ENCODE results near the gene PAPLN. TPM values are rescaled to one million over a fixed set of nuclear protein-coding genes. Genes with fewer than 3 reads are reported as not detected.

PAPLN gene
- total and polyA plus RNA-seq, 3 experiments from 2014 or later = 0.18 to 0.31 (median 0.23) TPM

GRCh38 chr14:73220634-73221033, 16.7 kb upstream of the PAPLN start:
- Mint-ChIP-seq H3K4me1 (no peaks in the 10 kb centered on the region), H3K4me3 (no peak overlapping the region), H3K27me3 (no peaks in the 10 kb centered on the region), H3K27ac (peak overlapping the region in 3 of 8 donors; percentile 15 to 38 (median 31)), H3K36me3 (peaks cover 4 to 81% (median 32%) of the 10 kb centered on the region in 3 donors), H3K9me3 (no peaks in the 10 kb centered on the region)
- Histone ChIP-seq H3K36me3 (ENCODE audit: insufficient read depth, low read length) (peaks cover 25% of the 10 kb centered on the region), H3K4me1 (ENCODE audit: insufficient read depth, low read length) (no peaks in the 10 kb centered on the region), H3K27me3 (ENCODE audit: insufficient read depth, low read length, poor library complexity, severe bottlenecking) (no peaks in the 10 kb centered on the region), H3K27ac (ENCODE audit: low read depth, low read length) (no peak overlapping the region), H3K9me3 (ENCODE audit: low read length) (no peaks in the 10 kb centered on the region), H3K4me3 (ENCODE audit: low read length) (no peak overlapping the region)
- ChIA-PET CTCF (interaction anchor here (0.8 kb wide), 1 partner anchor 9 kb away, joined by 3 read pairs; no protein-coding TSS in a partner anchor), POLR2A (no interaction called here)
- no peak for DNase-seq

GRCh38 chr14:73221945-73222344, 15.4 kb upstream of the PAPLN start:
- Mint-ChIP-seq H3K36me3 (peaks cover 4 to 79% (median 38%) of the 10 kb centered on the region in 3 donors), H3K9me3 (no peaks in the 10 kb centered on the region), H3K27ac (peak overlapping the region in 1 of 8 donors; percentile 9), H3K4me1 (no peaks in the 10 kb centered on the region), H3K4me3 (no peak overlapping the region), H3K27me3 (no peaks in the 10 kb centered on the region)
- ChIA-PET POLR2A (no interaction called here), CTCF (no interaction called here)
- Histone ChIP-seq H3K27me3 (ENCODE audit: insufficient read depth, low read length, poor library complexity, severe bottlenecking) (no peaks in the 10 kb centered on the region), H3K9me3 (ENCODE audit: low read length) (no peaks in the 10 kb centered on the region), H3K36me3 (ENCODE audit: insufficient read depth, low read length) (peaks cover 23% of the 10 kb centered on the region), H3K4me3 (ENCODE audit: low read length) (no peak overlapping the region), H3K27ac (ENCODE audit: low read depth, low read length) (no peak overlapping the region), H3K4me1 (ENCODE audit: insufficient read depth, low read length) (no peaks in the 10 kb centered on the region)
- no peak for DNase-seq

- Histone ChIP-seq H3K4me3 (ENCODE audit: low read length) (no peak overlapping the region), H3K27me3 (ENCODE audit: insufficient read depth, low read length, poor library complexity, severe bottlenecking) (no peaks in the 10 kb centered on the region), H3K27ac (ENCODE audit: low read depth, low read length) (no peak overlapping the region), H3K9me3 (ENCODE audit: low read length) (no peaks in the 10 kb centered on the region), H3K4me1 (ENCODE audit: insufficient read depth, low read length) (no peaks in the 10 kb centered on the region), H3K36me3 (ENCODE audit: insufficient read depth, low read length) (peaks cover 18% of the 10 kb centered on the region)
- no peak for DNase-seq
- H3K36me3 Mint-ChIP-seq = peaks cover 4 to 77% (median 35%) of the 10 kb centered on the region in 3 donors
- ChIA-PET POLR2A (interaction anchor here (0.6 kb wide), 1 partner anchor 56 kb away, joined by 6 read pairs; no protein-coding TSS in a partner anchor), CTCF (no interaction called here)
- no peaks in the 10 kb centered on the region for H3K27me3 Mint-ChIP-seq
- H3K27ac Mint-ChIP-seq = peak overlapping the region in 2 of 8 donors; percentile 51 to 61
- no peaks in the 10 kb centered on the region for H3K4me1 Mint-ChIP-seq
- H3K9me3 Mint-ChIP-seq = no peaks in the 10 kb centered on the region
- no peak overlapping the region for H3K4me3 Mint-ChIP-seq
Measured at GRCh38 chr14:73223049-73223448, 14.3 kb upstream of the PAPLN start.

GRCh38 chr14:73225496-73225895, 11.8 kb upstream of the PAPLN start:
- H3K9me3 ChIP-seq (ENCODE audit: low read length) = no peaks in the 10 kb centered on the region
- no peaks in the 10 kb centered on the region for H3K27me3 ChIP-seq (ENCODE audit: insufficient read depth, low read length, poor library complexity, severe bottlenecking)
- H3K27me3 Mint-ChIP-seq = no peaks in the 10 kb centered on the region
- H3K27ac ChIP-seq (ENCODE audit: low read depth, low read length) = no peak overlapping the region
- ChIA-PET CTCF (no interaction called here), POLR2A (no interaction called here)
- no peak overlapping the region for H3K4me3 ChIP-seq (ENCODE audit: low read length)
- H3K36me3 ChIP-seq (ENCODE audit: insufficient read depth, low read length) = peaks cover 2% of the 10 kb centered on the region
- peaks cover 4 to 67% (median 23%) of the 10 kb centered on the region in 3 donors for H3K36me3 Mint-ChIP-seq
- H3K4me1 Mint-ChIP-seq = no peaks in the 10 kb centered on the region
- H3K9me3 Mint-ChIP-seq = no peaks in the 10 kb centered on the region
- no peak overlapping the region for H3K27ac Mint-ChIP-seq
- no peaks in the 10 kb centered on the region for H3K4me1 ChIP-seq (ENCODE audit: insufficient read depth, low read length)
- DNase-seq = no peak
- H3K4me3 Mint-ChIP-seq = no peak overlapping the region

GRCh38 chr14:73227812-73228781, 9.2 kb upstream of the PAPLN start:
- POLR2A ChIA-PET = no interaction called here

GRCh38 chr14:73230051-73230450, 7.3 kb upstream of the PAPLN start:
- peaks cover 0 to 30% (median 12%) of the 10 kb centered on the region in 3 donors for H3K36me3 Mint-ChIP-seq
- H3K27ac Mint-ChIP-seq = no peak overlapping the region
- DNase-seq = no peak
- no peaks in the 10 kb centered on the region for H3K4me1 Mint-ChIP-seq
- Histone ChIP-seq H3K4me3 (ENCODE audit: low read length) (no peak overlapping the region), H3K27ac (ENCODE audit: low read depth, low read length) (no peak overlapping the region), H3K9me3 (ENCODE audit: low read length) (no peaks in the 10 kb centered on the region), H3K36me3 (ENCODE audit: insufficient read depth, low read length) (no peaks in the 10 kb centered on the region), H3K4me1 (ENCODE audit: insufficient read depth, low read length) (no peaks in the 10 kb centered on the region), H3K27me3 (ENCODE audit: insufficient read depth, low read length, poor library complexity, severe bottlenecking) (peaks cover 18% of the 10 kb centered on the region)
- no peaks in the 10 kb centered on the region for H3K9me3 Mint-ChIP-seq
- ChIA-PET CTCF (no interaction called here), POLR2A (no interaction called here)
- no peak overlapping the region for H3K4me3 Mint-ChIP-seq
- H3K27me3 Mint-ChIP-seq = peaks cover 12 to 18% of the 10 kb centered on the region in 2 donors

More at GRCh38 chr14:73227812-73228781, 9.2 kb upstream of the PAPLN start:
- no peak for DNase-seq
- H3K4me1 ChIP-seq (ENCODE audit: insufficient read depth, low read length) = no peaks in the 10 kb centered on the region
- no peak overlapping the region for H3K27ac ChIP-seq (ENCODE audit: low read depth, low read length)
- H3K4me1 Mint-ChIP-seq = no peaks in the 10 kb centered on the region
- peaks cover 0 to 42% (median 12%) of the 10 kb centered on the region in 3 donors for H3K36me3 Mint-ChIP-seq
- no peak overlapping the region for H3K4me3 Mint-ChIP-seq
- peak overlapping the region in 2 of 8 donors; percentile 19 to 23 for H3K27ac Mint-ChIP-seq
- H3K36me3 ChIP-seq (ENCODE audit: insufficient read depth, low read length) = no peaks in the 10 kb centered on the region
- H3K9me3 ChIP-seq (ENCODE audit: low read length) = no peaks in the 10 kb centered on the region
- CTCF ChIA-PET = no interaction called here
- H3K27me3 Mint-ChIP-seq = no peaks in the 10 kb centered on the region
- H3K4me3 ChIP-seq (ENCODE audit: low read length) = no peak overlapping the region
- H3K9me3 Mint-ChIP-seq = no peaks in the 10 kb centered on the region
- no peaks in the 10 kb centered on the region for H3K27me3 ChIP-seq (ENCODE audit: insufficient read depth, low read length, poor library complexity, severe bottlenecking)

GRCh38 chr14:73231981-73232851, 5.1 kb upstream of the PAPLN start:
- DNase-seq = no peak
- H3K27ac Mint-ChIP-seq = no peak overlapping the region
- Histone ChIP-seq H3K36me3 (ENCODE audit: insufficient read depth, low read length) (no peaks in the 10 kb centered on the region), H3K9me3 (ENCODE audit: low read length) (no peaks in the 10 kb centered on the region), H3K4me1 (ENCODE audit: insufficient read depth, low read length) (no peaks in the 10 kb centered on the region), H3K4me3 (ENCODE audit: low read length) (no peak overlapping the region), H3K27me3 (ENCODE audit: insufficient read depth, low read length, poor library complexity, severe bottlenecking) (peaks cover 32% of the 10 kb centered on the region), H3K27ac (ENCODE audit: low read depth, low read length) (no peak overlapping the region)
- peaks cover 34 to 38% of the 10 kb centered on the region in 2 donors for H3K27me3 Mint-ChIP-seq
- H3K4me3 Mint-ChIP-seq = no peak overlapping the region
- peaks cover 5 to 9% (median 7%) of the 10 kb centered on the region in 3 donors for H3K4me1 Mint-ChIP-seq
- ChIA-PET POLR2A (no interaction called here), CTCF (interaction anchor here (2.0 kb wide), 1 partner anchor 240 kb away, joined by 5 read pairs; no protein-coding TSS in a partner anchor)
- peaks cover 0 to 17% (median 3%) of the 10 kb centered on the region in 3 donors for H3K36me3 Mint-ChIP-seq
- H3K9me3 Mint-ChIP-seq = no peaks in the 10 kb centered on the region

Data from CD8-positive, alpha-beta memory T cell (primary cell).